NCI-H2107 (cell line): ENCODE measurements around the gene NUP98.
A peak's percentile ranks its signal among the peaks of the same experiment; 100 is the strongest.

ENCODE experiments used
- DNase-seq: peaks from one replicate; lab custom pipeline; 2025; lab: John Stamatoyannopoulos, UW

Gene NUP98

GRCh38 chr11:3797329-3798090 lies at the start of gene NUP98:
Gene NUP98 (minus strand): TSS chr11:3797554. CDS start chr11:3782117, 15,437 bp downstream.
- DNase-seq, result peak; percentile 96

GRCh38 chr11:3845670-3846069 lies 48.3 kb upstream of the NUP98 start:
- no peak for DNase-seq

GRCh38 chr11:3845246-3845645 lies 47.9 kb upstream of the NUP98 start:
- no peak for DNase-seq

GRCh38 chr11:3843326-3843725 lies 46.0 kb upstream of the NUP98 start:
- no peak for DNase-seq

GRCh38 chr11:3841426-3842350 lies 44.3 kb upstream of the NUP98 start:
- DNase-seq, result peak; percentile 22

- no peak for DNase-seq
These were observed 43.6 kb upstream of the NUP98 start, which contains the start of gene RHOG for GRCh38 chr11:3840870-3841425. Gene RHOG (minus strand): TSS chr11:3840959. CDS start chr11:3828138, 12,821 bp downstream.

- DNase-seq, result no peak
These were observed 42.9 kb upstream of the NUP98 start for GRCh38 chr11:3840004-3840869.

GRCh38 chr11:3838504-3838903 lies 41.1 kb upstream of the NUP98 start:
- no peak for DNase-seq

GRCh38 chr11:3837793-3838192 lies 40.4 kb upstream of the NUP98 start:
- no peak for DNase-seq

GRCh38 chr11:3836903-3837302 lies 39.5 kb upstream of the NUP98 start:
- no peak for DNase-seq

- DNase-seq, result no peak
These were observed 38.4 kb upstream of the NUP98 start for GRCh38 chr11:3835751-3836150.

GRCh38 chr11:3834664-3835461 lies 37.5 kb upstream of the NUP98 start:
- no peak for DNase-seq

GRCh38 chr11:3834349-3834663 lies 37.0 kb upstream of the NUP98 start:
- no peak for DNase-seq

GRCh38 chr11:3833449-3833848 lies 36.1 kb upstream of the NUP98 start:
- DNase-seq, result no peak

- no peak for DNase-seq
These were observed 35.5 kb upstream of the NUP98 start for GRCh38 chr11:3832816-3833215.

GRCh38 chr11:3831378-3832239 lies 34.3 kb upstream of the NUP98 start:
- no peak for DNase-seq

GRCh38 chr11:3830730-3831129 lies 33.4 kb upstream of the NUP98 start:
- DNase-seq, result no peak

GRCh38 chr11:3830088-3830487 lies 32.7 kb upstream of the NUP98 start:
- DNase-seq, result no peak

- DNase-seq, result no peak
These were observed 30.3 kb upstream of the NUP98 start for GRCh38 chr11:3827434-3828186.
